ENCODE data around the gene USP10.

USP10 gene

GRCh38 chr16:84817613-84818012 is 117.8 kb downstream of the USP10 start:
- no peak overlapping the region for H3K27ac ChIP-seq
- TF ChIP-seq CTCF (IDR thresholded peaks at IDR 0.05): no peak
- no peak for TF ChIP-seq ZFX (IDR thresholded peaks at IDR 0.05; ENCODE audit: borderline replicate concordance)

GRCh38 chr16:84818133-84818532 is 118.3 kb downstream of the USP10 start:
- TF ChIP-seq CTCF (IDR thresholded peaks at IDR 0.05) (no peak), ZFX (IDR thresholded peaks at IDR 0.05; ENCODE audit: borderline replicate concordance) (no peak)

GRCh38 chr16:84818989-84819643 is 119.3 kb downstream of the USP10 start:
- H3K27ac ChIP-seq: no peak overlapping the region
- TF ChIP-seq ZFX (IDR thresholded peaks at IDR 0.05; ENCODE audit: borderline replicate concordance) (no peak), CTCF (IDR thresholded peaks at IDR 0.05) (no peak)

More at GRCh38 chr16:84818133-84818532, 118.3 kb downstream of the USP10 start:
- H3K27ac ChIP-seq: no peak overlapping the region

- H3K27ac ChIP-seq: no peak within 1 kb of the TSS
- TF ChIP-seq CTCF (IDR thresholded peaks at IDR 0.05) (no peak), ZFX (IDR thresholded peaks at IDR 0.05; ENCODE audit: borderline replicate concordance) (no peak)
These were observed 120.0 kb downstream of the USP10 start, which contains the start of gene CRISPLD2 for GRCh38 chr16:84819644-84820304. Gene CRISPLD2, plus strand, starts transcription at chr16:84819985. Its CDS starts 18,511 bp downstream, at chr16:84838496.

- no peak for TF ChIP-seq CTCF (IDR thresholded peaks at IDR 0.05)
- no peak for TF ChIP-seq ZFX (IDR thresholded peaks at IDR 0.05; ENCODE audit: borderline replicate concordance)
- no peak overlapping the region for H3K27ac ChIP-seq
These were observed 120.5 kb downstream of the USP10 start for GRCh38 chr16:84820305-84820684.

GRCh38 chr16:84820771-84821170 is 121.0 kb downstream of the USP10 start:
- TF ChIP-seq CTCF (IDR thresholded peaks at IDR 0.05) (no peak), ZFX (IDR thresholded peaks at IDR 0.05; ENCODE audit: borderline replicate concordance) (no peak)
- H3K27ac ChIP-seq: no peak overlapping the region

- no peak for TF ChIP-seq ZFX (IDR thresholded peaks at IDR 0.05; ENCODE audit: borderline replicate concordance)
- H3K27ac ChIP-seq: no peak overlapping the region
These were observed 121.4 kb downstream of the USP10 start for GRCh38 chr16:84821179-84821578.

Data from 22Rv1 (cell line).